Neuronal stem cell (in vitro differentiated cells): ENCODE results near the gene PTPRR.

Experiments
- DNase-seq: peaks from one replicate; pipeline ENCODE4 v3.0.0-alpha.2; 2013; ENCODE audit warnings: low spot score
- H2AFZ ChIP-seq: one replicate; pipeline ENCODE4 v1.6.1; 2013; ENCODE audit warnings: mild to moderate bottlenecking, low read length, inconsistent platforms
- H2AK5ac ChIP-seq: 2 replicates; pipeline ENCODE4 v1.6.1; 2013; ENCODE audit warnings: low read depth, mild to moderate bottlenecking, inconsistent platforms, low read length, moderate library complexity, mixed read lengths
- H2BK120ac ChIP-seq: 2 replicates; pipeline ENCODE4 v1.6.1; 2013; ENCODE audit warnings: low read depth, mild to moderate bottlenecking, inconsistent platforms, low read length, moderate library complexity, mixed read lengths
- H2BK12ac ChIP-seq: one replicate; pipeline ENCODE4 v1.6.1; 2013; ENCODE audit warnings: low read length, inconsistent platforms
- H2BK15ac ChIP-seq: 2 replicates; pipeline ENCODE4 v1.6.1; 2013; ENCODE audit warnings: mild to moderate bottlenecking, low read length, inconsistent platforms, mixed read lengths
- H2BK5ac ChIP-seq: one replicate; pipeline ENCODE4 v1.6.1; 2013; ENCODE audit warnings: inconsistent platforms, mild to moderate bottlenecking, low read length, moderate library complexity
- H3K14ac ChIP-seq: one replicate; pipeline ENCODE4 v1.6.1; 2013; ENCODE audit warnings: low read length, inconsistent platforms
- H3K18ac ChIP-seq: 2 replicates; pipeline ENCODE4 v1.6.1; 2013; ENCODE audit warnings: low read length, inconsistent platforms
- H3K23ac ChIP-seq: 2 replicates; pipeline ENCODE4 v1.6.1; 2013; ENCODE audit warnings: low read depth, mild to moderate bottlenecking, mixed read lengths, low read length, inconsistent platforms; ENCODE audit not compliant: poor library complexity
- H3K27ac ChIP-seq: replicated peaks from 3 replicates; pipeline ENCODE4 v1.5.1; 2013; ENCODE audit warnings: low read length, inconsistent platforms
- H3K27me3 ChIP-seq, 3 experiments: 2 replicates each; pipeline ENCODE4 v1.6.1; 2013; ENCODE audit warnings: low read length in 3 of 3, mild to moderate bottlenecking in 2 of 3, inconsistent platforms in 1 of 3, low read depth in 1 of 3, mixed read lengths in 1 of 3, moderate library complexity in 1 of 3; ENCODE audit not compliant: control insufficient read depth in 3 of 3, insufficient read depth in 3 of 3
- H3K36me3 ChIP-seq, 2 donors: replicated peaks in 1 of 2; 2 replicates each; pipeline ENCODE4 v1.6.1; 2013; ENCODE audit warnings: low read length in 2 of 2; ENCODE audit not compliant: control insufficient read depth in 2 of 2, insufficient read depth in 2 of 2
- H3K4ac ChIP-seq: 2 replicates; pipeline ENCODE4 v1.6.1; 2013; ENCODE audit warnings: inconsistent platforms, mild to moderate bottlenecking, low read length, moderate library complexity
- H3K4me1 ChIP-seq, 2 donors: 1 replicate in 1 of 2; 2 replicates in 1 of 2; pipeline ENCODE4 v1.6.1; 2013; ENCODE audit warnings: low read length in 2 of 2, low read depth in 1 of 2; ENCODE audit not compliant: control insufficient read depth in 2 of 2, insufficient read depth in 1 of 2
- H3K4me2 ChIP-seq: one replicate; pipeline ENCODE4 v1.6.1; 2013; ENCODE audit warnings: mild to moderate bottlenecking, low read length, inconsistent platforms; ENCODE audit not compliant: insufficient read depth, poor library complexity, severe bottlenecking
- H3K4me3 ChIP-seq, 2 donors: 2 replicates each; pipeline ENCODE4 v1.5.1; 2013; ENCODE audit warnings: low read length in 2 of 2, mild to moderate bottlenecking in 2 of 2, inconsistent platforms in 1 of 2, moderate library complexity in 1 of 2
- H3K79me1 ChIP-seq: one replicate; pipeline ENCODE4 v1.6.1; 2013; ENCODE audit warnings: low read depth, mild to moderate bottlenecking, inconsistent platforms, low read length, moderate library complexity
- H3K9ac ChIP-seq: one replicate; pipeline ENCODE4 v1.6.1; 2013; ENCODE audit warnings: mild to moderate bottlenecking, low read depth, low read length, inconsistent platforms; ENCODE audit not compliant: poor library complexity
- H3K9me3 ChIP-seq, 2 donors: replicated peaks in 1 of 2; 2 replicates each; pipeline versions ENCODE3 to v1.6.1; 2013; ENCODE audit warnings: low read length in 2 of 2, mild to moderate bottlenecking in 2 of 2, inconsistent platforms in 1 of 2, low read depth in 1 of 2, mixed read lengths in 1 of 2, moderate library complexity in 1 of 2; ENCODE audit not compliant: control insufficient read depth in 2 of 2, insufficient read depth in 1 of 2
- H4K8ac ChIP-seq: one replicate; pipeline ENCODE4 v1.6.1; 2013; ENCODE audit warnings: low read depth, mild to moderate bottlenecking, inconsistent platforms, low read length, moderate library complexity
- H4K91ac ChIP-seq: one replicate; pipeline ENCODE4 v1.6.1; 2013; ENCODE audit warnings: low read length, low read depth, mild to moderate bottlenecking, inconsistent platforms; ENCODE audit not compliant: poor library complexity
- WGBS, 2 donors: extraction: QIAGEN DNeasy Blood & Tissue Kit; methylation state at CpG; one replicate each; pipeline ENCODE4 v1.1.7; 2013; ENCODE audit warnings: missing lambda C conversion rate in 2 of 2, mixed read lengths in 1 of 2; ENCODE audit not compliant: insufficient read length in 2 of 2, insufficient replicate concordance in 1 of 2; ENCODE audit errors: extremely low coverage in 2 of 2; 5-methylcytosine and 5-hydroxymethylcytosine counted together

PTPRR gene

GRCh38 chr12:70747445-70748260, 172.9 kb downstream of the PTPRR start:
- DNase-seq: no peak
- no peak overlapping the region for H2BK15ac ChIP-seq
- no peak overlapping the region for H2BK120ac ChIP-seq
- no peak overlapping the region for H3K23ac ChIP-seq
- no peak overlapping the region for H3K4me2 ChIP-seq
- H4K8ac ChIP-seq: no peak overlapping the region
- no peak overlapping the region for H2BK12ac ChIP-seq
- no peak overlapping the region for H3K9ac ChIP-seq
- H3K4ac ChIP-seq: no peak overlapping the region
- H2AFZ ChIP-seq: no peak overlapping the region
- no peak overlapping the region for H3K14ac ChIP-seq
- no peak overlapping the region for H4K91ac ChIP-seq
- no CpG with 5 or more reads among the region's 6 CpGs for WGBS, 2 donors
- H3K27ac ChIP-seq: no peak overlapping the region
- H3K79me1 ChIP-seq: no peaks in the 10 kb centered on the region
- no peaks in the 10 kb centered on the region for H3K36me3 ChIP-seq
- no peaks in the 10 kb centered on the region for H3K4me1 ChIP-seq
- H3K18ac ChIP-seq: no peak overlapping the region
- no peaks in the 10 kb centered on the region for H3K9me3 ChIP-seq
- H2BK5ac ChIP-seq: no peak overlapping the region
- no peaks in the 10 kb centered on the region for H3K27me3 ChIP-seq
- H2AK5ac ChIP-seq: no peak overlapping the region
- no peak overlapping the region for H3K4me3 ChIP-seq

GRCh38 chr12:70745048-70745447, 175.5 kb downstream of the PTPRR start:
- Histone ChIP-seq H4K8ac (no peak overlapping the region), H3K14ac (no peak overlapping the region), H3K4ac (no peak overlapping the region), H3K23ac (no peak overlapping the region), H2BK120ac (no peak overlapping the region), H3K27ac (no peak overlapping the region), H3K9ac (no peak overlapping the region), H3K4me1 (no peaks in the 10 kb centered on the region), H2AFZ (no peak overlapping the region), H2BK15ac (no peak overlapping the region), H2BK12ac (no peak overlapping the region), H3K4me2 (no peak overlapping the region), H2BK5ac (no peak overlapping the region), H3K4me3 (no peak overlapping the region), H3K27me3 (no peaks in the 10 kb centered on the region), H3K79me1 (no peaks in the 10 kb centered on the region), H3K36me3 (no peaks in the 10 kb centered on the region), H4K91ac (no peak overlapping the region), H2AK5ac (no peak overlapping the region), H3K9me3 (no peaks in the 10 kb centered on the region), H3K18ac (no peak overlapping the region)
- no CpG with 5 or more reads among the region's 7 CpGs for WGBS, 2 donors
- no peak for DNase-seq

GRCh38 chr12:70744178-70744577, 176.4 kb downstream of the PTPRR start:
- no peak overlapping the region for H3K4ac ChIP-seq
- H3K9ac ChIP-seq: no peak overlapping the region

GRCh38 chr12:70741256-70741655, 179.3 kb downstream of the PTPRR start:
- no peak overlapping the region for H3K27ac ChIP-seq
- H3K9ac ChIP-seq: no peak overlapping the region
- DNase-seq: no peak

More at GRCh38 chr12:70744178-70744577, 176.4 kb downstream of the PTPRR start:
- H2BK120ac ChIP-seq: no peak overlapping the region
- no peak overlapping the region for H3K4me3 ChIP-seq
- DNase-seq: no peak
- H2BK15ac ChIP-seq: no peak overlapping the region
- H2AFZ ChIP-seq: no peak overlapping the region
- H3K18ac ChIP-seq: no peak overlapping the region
- H4K8ac ChIP-seq: no peak overlapping the region
- no peak overlapping the region for H2BK5ac ChIP-seq
- no peak overlapping the region for H3K14ac ChIP-seq
- H3K9me3 ChIP-seq: no peaks in the 10 kb centered on the region
- H3K27me3 ChIP-seq: no peaks in the 10 kb centered on the region
- H3K23ac ChIP-seq: no peak overlapping the region
- no peaks in the 10 kb centered on the region for H3K4me1 ChIP-seq
- no peak overlapping the region for H4K91ac ChIP-seq
- no CpG with 5 or more reads among the region's 2 CpGs for WGBS, 2 donors
- H2AK5ac ChIP-seq: no peak overlapping the region
- no peaks in the 10 kb centered on the region for H3K36me3 ChIP-seq
- H2BK12ac ChIP-seq: no peak overlapping the region
- H3K4me2 ChIP-seq: no peak overlapping the region
- H3K79me1 ChIP-seq: no peaks in the 10 kb centered on the region
- no peak overlapping the region for H3K27ac ChIP-seq

More at GRCh38 chr12:70741256-70741655, 179.3 kb downstream of the PTPRR start:
- WGBS, 2 donors: no CpG with 5 or more reads among the region's 4 CpGs
- Histone ChIP-seq H2BK120ac (no peak overlapping the region), H4K91ac (no peak overlapping the region), H3K9me3 (no peaks in the 10 kb centered on the region), H3K36me3 (no peaks in the 10 kb centered on the region), H2BK5ac (no peak overlapping the region), H3K23ac (no peak overlapping the region), H3K4me2 (no peak overlapping the region), H3K4me3 (no peak overlapping the region), H2BK15ac (no peak overlapping the region), H4K8ac (no peak overlapping the region), H2BK12ac (no peak overlapping the region), H3K18ac (no peak overlapping the region), H3K14ac (no peak overlapping the region), H2AK5ac (no peak overlapping the region), H3K4me1 (no peaks in the 10 kb centered on the region), H3K79me1 (no peaks in the 10 kb centered on the region), H3K27me3 (no peaks in the 10 kb centered on the region), H2AFZ (no peak overlapping the region), H3K4ac (no peak overlapping the region)
